ENCODE data around the gene ADI1.

- TF ChIP-seq CTCF (IDR thresholded peaks at IDR 0.05) (no peak), ZFX (IDR thresholded peaks at IDR 0.05; ENCODE audit: borderline replicate concordance) (no peak)
Observed at GRCh38 chr2:3516831-3517230, 2.5 kb downstream of the ADI1 start.

Data from 22Rv1 (cell line).